ENCODE measurements around the gene CDK5RAP3. TPM values are rescaled to one million over a fixed set of nuclear protein-coding genes. Genes with fewer than 3 reads are reported as not detected.

Gene CDK5RAP3
- total RNA-seq, 1 experiment from 2014 or later = 149 TPM

- Histone ChIP-seq H2BK5ac (ENCODE audit: insufficient read length, low read length) (no peak overlapping the region), H3K27me3 (ENCODE audit: insufficient read depth, low read length) (no peaks in the 10 kb centered on the region; the same call in 1 of the 2 replicates), H3K4me1 (ENCODE audit: insufficient read depth, low read length) (no peaks in the 10 kb centered on the region), H3K18ac (ENCODE audit: insufficient read length, low read depth, low read length) (no peak overlapping the region), H3K27ac (ENCODE audit: insufficient read length, low read depth, low read length) (no peak overlapping the region), H3K56ac (ENCODE audit: insufficient read length, low read depth, low read length) (no peak overlapping the region), H2AK5ac (ENCODE audit: insufficient read length, low read length) (no peak overlapping the region), H4K8ac (replicated peaks; ENCODE audit: insufficient read length, low read depth, low read length) (no peak overlapping the region), H3K4me2 (ENCODE audit: insufficient read depth, insufficient read length, low read length) (no peak overlapping the region), H3K79me1 (ENCODE audit: insufficient read depth, low read depth, low read length, poor library complexity, severe bottlenecking) (no peaks in the 10 kb centered on the region), H3K14ac (ENCODE audit: insufficient read depth, low read length) (no peak overlapping the region), H2AFZ (ENCODE audit: low read length) (no peak overlapping the region), H3K23ac (ENCODE audit: insufficient read length, low read depth, low read length) (no peak overlapping the region), H4K91ac (ENCODE audit: insufficient read length, low read depth, low read length) (no peak overlapping the region), H2BK120ac (ENCODE audit: low read depth, low read length, poor library complexity, severe bottlenecking) (no peak overlapping the region), H3K23me2 (ENCODE audit: insufficient read length, low read depth, low read length, poor library complexity, severe bottlenecking) (no peaks in the 10 kb centered on the region), H2BK20ac (ENCODE audit: low read depth, low read length, poor library complexity, severe bottlenecking) (no peak overlapping the region), H2BK12ac (ENCODE audit: insufficient read length, low read depth, low read length) (no peak overlapping the region), H3K9me3 (ENCODE audit: control insufficient read depth, low read depth, low read length) (no peaks in the 10 kb centered on the region), H3K4ac (ENCODE audit: low read depth, low read length) (no peak overlapping the region), H2BK15ac (ENCODE audit: low read depth, low read length) (no peak overlapping the region), H3T11ph (ENCODE audit: low read length) (no peak overlapping the region), H3K79me2 (ENCODE audit: insufficient read depth, low read length) (no peaks in the 10 kb centered on the region), H3K9ac (ENCODE audit: extremely low read depth, insufficient read length, low read length) (no peak overlapping the region), H4K5ac (ENCODE audit: insufficient read length, low read depth, low read length) (no peak overlapping the region), H4K20me1 (ENCODE audit: control insufficient read depth, insufficient read depth, insufficient read length) (no peaks in the 10 kb centered on the region)
- Mint-ChIP-seq H3K27ac (no peak overlapping the region), H3K36me3 (ENCODE audit: insufficient read depth in 1 of 3, low read depth in 3 of 3) (peaks cover 34 to 77% (median 65%) of the 10 kb centered on the region in 3 experiments; a peak in 6 of 7 replicates), H3K27me3 (ENCODE audit: low read depth) (no peaks in the 10 kb centered on the region), H3K9me3 (no peaks in the 10 kb centered on the region), H3K4me1 (no peaks in the 10 kb centered on the region; a peak in 1 of 4 replicates), H3K4me3 (no peak overlapping the region)
- TF ChIP-seq CTCF (conservative IDR thresholded peaks at IDR 0.05) = no peak
- DNase-seq = no peak
These were observed 9.6 kb downstream of the CDK5RAP3 start for GRCh38 chr17:47980541-47980940.
